ENCODE data around the gene COL26A1. TPM values are rescaled to one million over a fixed set of nuclear protein-coding genes. Genes with fewer than 3 reads are reported as not detected.
"Not testable (repeated sequence)": the region's sequence is repeated elsewhere in the genome, so short reads cannot be mapped to it uniquely, and the experiment has no call there.

The COL26A1 gene
- total RNA-seq, 6 experiments from 2014 or later, result not detected

DNA sequence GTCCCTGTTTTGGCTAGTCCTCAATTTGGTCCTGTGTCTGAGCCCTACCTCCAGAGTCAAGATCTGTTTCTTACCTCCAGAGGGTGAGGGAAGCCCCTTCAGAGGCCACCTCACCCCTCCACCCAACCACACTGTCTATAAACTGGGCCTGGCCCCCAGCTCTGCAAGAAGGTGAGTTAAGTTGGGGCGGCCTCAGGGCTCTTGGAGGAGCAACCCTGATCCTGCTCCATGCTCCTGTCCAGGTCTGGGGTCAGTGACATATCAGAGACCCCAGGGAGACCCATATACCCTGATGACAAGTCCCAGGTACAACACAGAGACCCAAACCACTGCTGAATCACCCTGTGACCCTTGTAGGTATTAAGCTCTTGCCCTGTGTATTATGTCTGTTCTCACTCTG lies 196.9 kb downstream of the COL26A1 start:
- Mint-ChIP-seq H3K9me3 (no peaks in the 10 kb centered on the region), H3K27ac (no peak overlapping the region), H3K27me3 (ENCODE audit: insufficient read depth) (peaks cover 55% of the 10 kb centered on the region), H3K36me3 (ENCODE audit: low read depth) (no peaks in the 10 kb centered on the region), H3K4me1 (ENCODE audit: low read depth) (no peaks in the 10 kb centered on the region; the same call in 1 of the 2 replicates), H3K4me3 (no peak overlapping the region)
- no peak for TF ChIP-seq CTCF (IDR thresholded peaks at IDR 0.05)
- DNase-seq, result no peak

- H3K4me1 Mint-ChIP-seq (ENCODE audit: low read depth); H3K27ac Mint-ChIP-seq; DNase-seq; H3K9me3 Mint-ChIP-seq; H3K36me3 Mint-ChIP-seq (ENCODE audit: low read depth); H3K4me3 Mint-ChIP-seq: not testable (repeated sequence)
- H3K27me3 Mint-ChIP-seq (ENCODE audit: insufficient read depth), result peaks cover 55% of the 10 kb centered on the region
These were observed 197.3 kb downstream of the COL26A1 start for GRCh38 chr7:101560021-101560420.

DNA sequence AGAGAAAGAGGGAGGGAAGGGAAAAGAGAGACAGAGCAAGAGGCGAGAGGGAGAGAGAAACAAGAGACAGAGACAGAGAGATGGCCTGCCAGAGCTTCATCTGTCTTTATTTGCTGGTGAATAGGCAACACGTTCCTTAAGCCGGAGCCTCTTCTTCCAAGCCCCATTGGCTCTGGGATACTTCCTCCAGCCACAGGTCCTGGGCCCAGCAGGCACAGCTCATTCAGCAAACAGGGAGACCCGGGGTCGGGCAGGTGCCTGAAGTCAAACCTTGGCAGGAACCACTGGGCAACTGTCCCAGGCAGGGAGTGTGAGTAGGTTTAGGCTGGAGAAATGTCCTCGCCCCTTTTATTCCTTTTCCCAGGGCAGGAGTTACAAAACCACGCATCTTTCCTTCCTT lies 198.2 kb downstream of the COL26A1 start:
- Mint-ChIP-seq H3K4me3 (no peak overlapping the region), H3K27ac (no peak overlapping the region), H3K9me3 (no peaks in the 10 kb centered on the region), H3K4me1 (ENCODE audit: low read depth) (no peaks in the 10 kb centered on the region; the same call in 1 of the 2 replicates), H3K27me3 (ENCODE audit: insufficient read depth) (peaks cover 58% of the 10 kb centered on the region), H3K36me3 (ENCODE audit: low read depth) (no peaks in the 10 kb centered on the region)
- no peak for TF ChIP-seq CTCF (IDR thresholded peaks at IDR 0.05)
- no peak for DNase-seq

- DNase-seq; H3K27ac Mint-ChIP-seq; H3K4me1 Mint-ChIP-seq (ENCODE audit: low read depth); H3K4me3 Mint-ChIP-seq; H3K36me3 Mint-ChIP-seq (ENCODE audit: low read depth); H3K9me3 Mint-ChIP-seq: not testable (repeated sequence)
- H3K27me3 Mint-ChIP-seq (ENCODE audit: insufficient read depth), result peaks cover 58% of the 10 kb centered on the region
These were observed 198.6 kb downstream of the COL26A1 start for GRCh38 chr7:101561293-101561692.

- Mint-ChIP-seq H3K4me1 (ENCODE audit: low read depth) (no peaks in the 10 kb centered on the region; the same call in 1 of the 2 replicates), H3K27ac (no peak overlapping the region), H3K9me3 (no peaks in the 10 kb centered on the region), H3K27me3 (ENCODE audit: insufficient read depth) (peaks cover 50% of the 10 kb centered on the region), H3K4me3 (no peak overlapping the region), H3K36me3 (ENCODE audit: low read depth) (no peaks in the 10 kb centered on the region)
- no peak for DNase-seq
- no peak for TF ChIP-seq CTCF (IDR thresholded peaks at IDR 0.05)
These were observed 200.0 kb downstream of the COL26A1 start for GRCh38 chr7:101562531-101563197.

DNA sequence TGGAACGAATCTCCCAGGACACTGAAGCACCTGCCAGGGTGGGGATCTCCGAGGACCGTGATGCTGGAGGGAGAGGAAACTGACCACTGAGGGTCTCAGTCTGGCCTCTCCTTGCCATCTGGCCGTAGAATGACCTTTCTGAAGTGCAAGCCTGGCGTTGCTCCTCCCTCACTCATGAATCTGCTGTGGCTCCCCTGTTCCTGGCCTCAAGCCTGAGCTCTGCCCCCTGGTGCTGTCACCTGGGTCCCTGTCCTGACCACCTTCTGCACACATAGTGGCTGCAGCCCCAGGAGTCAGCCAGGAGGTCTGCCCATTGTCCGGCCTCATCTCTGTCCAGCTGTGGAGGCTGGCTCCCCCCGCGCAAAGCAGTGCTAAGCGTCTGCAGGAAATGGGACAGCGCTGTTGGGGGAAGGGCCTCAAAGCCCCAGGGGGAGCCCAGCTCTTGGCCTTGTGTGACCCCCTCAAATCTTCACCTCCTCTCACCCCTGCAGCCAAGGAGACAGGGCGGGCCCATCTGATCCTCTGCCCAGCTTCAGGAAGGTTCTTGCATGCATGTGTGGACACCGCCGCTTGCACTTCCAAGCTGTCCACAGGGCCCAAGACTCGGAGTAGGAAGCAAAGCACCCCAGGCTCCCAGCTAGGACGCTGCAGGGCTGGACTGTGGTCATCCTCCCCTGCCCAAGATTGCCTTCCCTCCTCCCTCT lies 200.7 kb downstream of the COL26A1 start:
- no peak for DNase-seq
- Mint-ChIP-seq H3K27me3 (ENCODE audit: insufficient read depth) (peaks cover 49% of the 10 kb centered on the region), H3K27ac (no peak overlapping the region), H3K4me1 (ENCODE audit: low read depth) (no peaks in the 10 kb centered on the region; the same call in 1 of the 2 replicates), H3K36me3 (ENCODE audit: low read depth) (no peaks in the 10 kb centered on the region), H3K4me3 (no peak overlapping the region), H3K9me3 (no peaks in the 10 kb centered on the region)
- TF ChIP-seq CTCF (IDR thresholded peaks at IDR 0.05), result no peak

All from HFFc6 (cell line).